HepG2 (cell line): Measurements from ENCODE around the gene BUB1. TPM values are rescaled to one million over a fixed set of nuclear protein-coding genes. Genes with fewer than 3 reads are reported as not detected.

Experiments
- ATAD3A ChIP-seq: sonication (generic); formaldehyde crosslinking; IDR thresholded peaks from 2 replicates; pipeline ENCODE4 v1.4.0; 2020; ENCODE audit warnings: missing genetic modification reagents
- CCAR2 ChIP-seq: fragments of 200-400 bp; formaldehyde crosslinking; optimal IDR thresholded peaks from 2 replicates; pipeline ENCODE3; 2018; ENCODE audit warnings: low read depth, mild to moderate bottlenecking, low read length, moderate library complexity
- ESRRA ChIP-seq: sonication (generic); formaldehyde crosslinking; IDR thresholded peaks from 2 replicates; pipeline ENCODE4 v1.5.1; 2020; ENCODE audit warnings: mild to moderate bottlenecking, low read depth, missing genetic modification reagents
- HMG20B ChIP-seq: conservative IDR thresholded peaks from 2 replicates; pipeline ENCODE4 v1.6.1; 2016; ENCODE audit warnings: missing genetic modification reagents, missing compliant biosample characterization
- HNRNPK ChIP-seq: fragments of 200-400 bp; formaldehyde crosslinking; IDR thresholded peaks from 2 replicates; pipeline ENCODE4 v1.6.1; 2018; ENCODE audit warnings: low read length, low read depth, moderate library complexity, mild to moderate bottlenecking; ENCODE audit not compliant: poor library complexity, severe bottlenecking
- KLF13 ChIP-seq: sonication (generic); formaldehyde crosslinking; IDR thresholded peaks from 2 replicates; pipeline ENCODE4 v1.4.0; 2020; ENCODE audit warnings: mild to moderate bottlenecking, missing genetic modification reagents
- MAFF ChIP-seq: IDR thresholded peaks from 2 replicates; pipeline ENCODE4 v1.6.1; 2011; ENCODE audit warnings: low read depth, low read length, improper control_type of control experiment
- NBN ChIP-seq: fragments of 450-650 bp; conservative IDR thresholded peaks from 2 replicates; pipeline ENCODE4 v1.6.1; 2017
- ONECUT2 ChIP-seq: sonication (generic); formaldehyde crosslinking; IDR thresholded peaks from 2 replicates; pipeline ENCODE4 v1.4.0; 2020; ENCODE audit warnings: missing genetic modification reagents
- PHF5A ChIP-seq: IDR thresholded peaks from one replicate; pipeline ENCODE4 v1.6.1; 2018; ENCODE audit warnings: low read depth, missing genetic modification reagents; ENCODE audit not compliant: unreplicated experiment
- RFX1 ChIP-seq: fragments of 450-650 bp; IDR thresholded peaks from 2 replicates; pipeline ENCODE4 v1.6.1; 2017
- SOX5 ChIP-seq: IDR thresholded peaks from 2 replicates; pipeline ENCODE4 v1.6.1; 2016; ENCODE audit warnings: borderline replicate concordance
- ZNF224 ChIP-seq: sonication (generic); formaldehyde crosslinking; IDR thresholded peaks from 2 replicates; pipeline ENCODE4 v1.5.0; 2020; ENCODE audit warnings: mild to moderate bottlenecking, missing genetic modification reagents
- ZNF350 ChIP-seq: sonication (generic); formaldehyde crosslinking; IDR thresholded peaks from 2 replicates; pipeline ENCODE4 v1.4.0; 2020; ENCODE audit warnings: mild to moderate bottlenecking, low read depth, missing genetic modification reagents, borderline replicate concordance
- ZNF672 ChIP-seq: sonication (generic); formaldehyde crosslinking; IDR thresholded peaks from 2 replicates; pipeline ENCODE4 v1.8.1; 2022; ENCODE audit warnings: missing genetic modification reagents
- ZNF782 ChIP-seq: sonication (generic); formaldehyde crosslinking; IDR thresholded peaks from 2 replicates; pipeline ENCODE4 v1.4.0; 2020; ENCODE audit warnings: missing genetic modification reagents, mild to moderate bottlenecking, borderline replicate concordance
- polyA plus RNA-seq, 8 experiments: library from polyadenylated mRNA; depleted of rRNA in 3 of 8; stranded (reverse) in 7 of 8; unstranded in 1 of 8; fragments of >200 nt; fragmentation: Illumina TruSeq in 4 of 8; extraction: Trizol in 4 of 8; gene quantifications; 2 replicates each; pipeline versions ENCODE4 v1.2.1 to v1.2.3, GENCODE V29; 2011 to 2016; ENCODE audit warnings: low read depth in 4 of 8, missing spikeins in 1 of 8, mixed read lengths in 1 of 8; ENCODE audit not compliant: insufficient read depth in 1 of 8
- total RNA-seq, 5 experiments: library from RNA; depleted of rRNA; stranded (reverse); fragments of >200 nt; fragmentation: Illumina TruSeq; extraction: Trizol; gene quantifications; 2 replicates each; pipeline ENCODE4 v1.2.3, GENCODE V29; 2016; ENCODE audit warnings: low read depth in 1 of 5
- TF ChIP-seq, protein P1 (sequence below): sonication (generic); formaldehyde crosslinking; IDR thresholded peaks from 2 replicates; pipeline ENCODE4 v1.4.0; 2020; ENCODE audit warnings: missing genetic modification reagents
- TF ChIP-seq, protein P2 (sequence below): sonication (generic); formaldehyde crosslinking; IDR thresholded peaks from 2 replicates; pipeline ENCODE4 v1.5.0; 2020; ENCODE audit warnings: missing genetic modification reagents
- TF ChIP-seq, protein P3 (sequence below): sonication (generic); formaldehyde crosslinking; IDR thresholded peaks from 2 replicates; pipeline ENCODE4 v1.4.0; 2020; ENCODE audit warnings: mild to moderate bottlenecking, missing genetic modification reagents

Gene BUB1
- total and polyA plus RNA-seq, 2 of the 13 experiments (the other 11 are each of a cell fraction or from before 2014, with no cell fraction given) = 27.8 to 52.6 TPM

DNA sequence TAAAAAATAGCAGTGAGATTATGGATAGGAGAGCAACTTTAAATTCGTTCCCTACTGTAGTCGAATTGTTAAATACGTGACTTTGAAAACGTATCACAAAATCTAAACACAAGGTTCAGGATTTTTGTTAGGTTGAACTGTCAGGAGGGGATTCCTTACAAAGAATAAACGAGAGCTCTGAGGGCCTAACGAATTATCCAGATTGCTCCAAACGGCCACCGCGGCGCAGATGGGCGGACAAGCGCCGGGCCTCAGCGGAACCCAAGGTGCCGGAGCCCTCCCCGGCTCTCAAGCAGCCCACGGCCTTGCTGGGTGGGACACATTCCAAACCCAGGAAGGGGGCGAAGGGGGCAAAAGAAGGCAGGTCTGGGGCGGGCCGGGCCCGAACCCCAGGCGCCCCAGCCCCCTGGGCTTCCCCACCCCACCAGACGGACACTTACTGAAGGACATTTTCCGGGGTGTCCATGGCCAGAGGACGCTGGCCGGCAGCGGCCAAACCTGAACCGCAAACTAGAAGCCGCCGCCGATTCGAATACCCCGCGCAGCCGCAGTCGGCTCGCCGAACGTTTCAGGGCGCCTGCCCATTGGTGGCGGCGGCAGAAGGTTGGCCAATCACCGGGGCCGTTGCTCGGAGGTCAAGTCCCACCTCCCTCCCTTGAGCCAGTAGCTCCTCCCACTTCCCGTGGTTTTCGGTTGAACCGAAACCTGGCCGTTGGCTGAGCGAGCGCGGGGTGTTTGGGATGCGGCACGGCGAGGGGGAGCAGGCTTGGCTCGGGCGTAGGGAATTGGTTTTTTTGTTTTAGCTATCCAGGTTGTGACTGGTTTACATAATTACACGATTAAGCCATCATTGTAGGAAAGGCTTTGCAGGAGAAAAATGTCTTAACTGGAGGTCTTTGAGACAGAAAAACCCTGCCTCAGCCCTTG lies at the start of gene BUB1 (continued):
- no peak for TF ChIP-seq CCAR2
- TF ChIP-seq ZNF350 (CRISPR knock-in tag) = 0 out of 2 replicates have a peak, but pooled peaks have one; percentile 39
- TF ChIP-seq SOX5 (CRISPR knock-in tag) = 0 out of 2 replicates have a peak, but pooled peaks have one; percentile 24
- TF ChIP-seq ESRRA = 0 out of 2 replicates have a peak, but pooled peaks have one; percentile 12
- no peak for TF ChIP-seq ZNF672 (CRISPR knock-in tag)
- no peak for TF ChIP-seq KLF13 (CRISPR knock-in tag)
- no peak for TF ChIP-seq ATAD3A (CRISPR knock-in tag)
- TF ChIP-seq, protein P1, sequence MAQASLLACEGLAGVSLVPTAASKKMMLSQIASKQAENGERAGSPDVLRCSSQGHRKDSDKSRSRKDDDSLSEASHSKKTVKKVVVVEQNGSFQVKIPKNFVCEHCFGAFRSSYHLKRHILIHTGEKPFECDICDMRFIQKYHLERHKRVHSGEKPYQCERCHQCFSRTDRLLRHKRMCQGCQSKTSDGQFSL (CRISPR knock-in tag) = 0 out of 2 replicates have a peak, but pooled peaks have one; percentile 21
- TF ChIP-seq ZNF782 (CRISPR knock-in tag) = no peak
- no peak for TF ChIP-seq NBN
- TF ChIP-seq HMG20B (CRISPR knock-in tag) = no peak; the same call in 1 of the 2 replicates
- TF ChIP-seq PHF5A (CRISPR knock-in tag) = no peak
- peak; percentile 26 for TF ChIP-seq HNRNPK
- TF ChIP-seq MAFF = no peak
- TF ChIP-seq ZNF224 (CRISPR knock-in tag) = no peak
- TF ChIP-seq RFX1 = no peak
- TF ChIP-seq, protein P2, sequence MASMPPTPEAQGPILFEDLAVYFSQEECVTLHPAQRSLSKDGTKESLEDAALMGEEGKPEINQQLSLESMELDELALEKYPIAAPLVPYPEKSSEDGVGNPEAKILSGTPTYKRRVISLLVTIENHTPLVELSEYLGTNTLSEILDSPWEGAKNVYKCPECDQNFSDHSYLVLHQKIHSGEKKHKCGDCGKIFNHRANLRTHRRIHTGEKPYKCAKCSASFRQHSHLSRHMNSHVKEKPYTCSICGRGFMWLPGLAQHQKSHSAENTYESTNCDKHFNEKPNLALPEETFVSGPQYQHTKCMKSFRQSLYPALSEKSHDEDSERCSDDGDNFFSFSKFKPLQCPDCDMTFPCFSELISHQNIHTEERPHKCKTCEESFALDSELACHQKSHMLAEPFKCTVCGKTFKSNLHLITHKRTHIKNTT (CRISPR knock-in tag) = 0 out of 2 replicates have a peak, but pooled peaks have one; percentile 53
- TF ChIP-seq, protein P3, sequence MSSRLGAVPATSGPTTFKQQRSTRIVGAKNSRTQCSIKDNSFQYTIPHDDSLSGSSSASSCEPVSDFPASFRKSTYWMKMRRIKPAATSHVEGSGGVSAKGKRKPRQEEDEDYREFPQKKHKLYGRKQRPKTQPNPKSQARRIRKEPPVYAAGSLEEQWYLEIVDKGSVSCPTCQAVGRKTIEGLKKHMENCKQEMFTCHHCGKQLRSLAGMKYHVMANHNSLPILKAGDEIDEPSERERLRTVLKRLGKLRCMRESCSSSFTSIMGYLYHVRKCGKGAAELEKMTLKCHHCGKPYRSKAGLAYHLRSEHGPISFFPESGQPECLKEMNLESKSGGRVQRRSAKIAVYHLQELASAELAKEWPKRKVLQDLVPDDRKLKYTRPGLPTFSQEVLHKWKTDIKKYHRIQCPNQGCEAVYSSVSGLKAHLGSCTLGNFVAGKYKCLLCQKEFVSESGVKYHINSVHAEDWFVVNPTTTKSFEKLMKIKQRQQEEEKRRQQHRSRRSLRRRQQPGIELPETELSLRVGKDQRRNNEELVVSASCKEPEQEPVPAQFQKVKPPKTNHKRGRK (CRISPR knock-in tag) = no peak
- TF ChIP-seq ONECUT2 (CRISPR knock-in tag) = no peak
